NCI-H128 (cell line): ENCODE measurements around the gene PSMA5.
"Not testable (repeated sequence)": the region's sequence is repeated elsewhere in the genome, so short reads cannot be mapped to it uniquely, and the experiment has no call there.

Experiments
- DNase-seq: peaks from one replicate; lab custom pipeline; 2025; ENCODE audit not compliant: unreplicated experiment; lab: John Stamatoyannopoulos, UW

Gene PSMA5

GRCh38 chr1:109426281-109427170 lies at the start of gene PSMA5:
PSMA5 (minus strand) TSS chr1:109426448; CDS start chr1:109426330, 118 bp downstream.
- DNase-seq, result peak; percentile 95

- no peak for DNase-seq
These were observed 49.0 kb upstream of the PSMA5 start for GRCh38 chr1:109475261-109475660.

- DNase-seq, result no peak
These were observed 48.4 kb upstream of the PSMA5 start for GRCh38 chr1:109474697-109475096.

- DNase-seq, result not testable (repeated sequence)
These were observed 47.2 kb upstream of the PSMA5 start for GRCh38 chr1:109473284-109474057.

GRCh38 chr1:109472779-109473178 lies 46.5 kb upstream of the PSMA5 start:
- DNase-seq, result no peak

GRCh38 chr1:109470245-109470644 lies 44.0 kb upstream of the PSMA5 start:
- DNase-seq, result no peak

GRCh38 chr1:109468903-109469302 lies 42.7 kb upstream of the PSMA5 start:
- DNase-seq, result no peak

GRCh38 chr1:109468061-109468460 lies 41.8 kb upstream of the PSMA5 start:
- DNase-seq, result no peak

GRCh38 chr1:109467301-109467777 lies 41.1 kb upstream of the PSMA5 start:
- no peak for DNase-seq

- DNase-seq, result no peak
These were observed 40.4 kb upstream of the PSMA5 start, which contains the start of gene SYPL2 for GRCh38 chr1:109466452-109467300. SYPL2 (plus strand) TSS chr1:109466546; CDS start chr1:109466844, 298 bp downstream.

- no peak for DNase-seq
These were observed 39.8 kb upstream of the PSMA5 start for GRCh38 chr1:109466125-109466451.

GRCh38 chr1:109457819-109458218 lies 31.6 kb upstream of the PSMA5 start:
- DNase-seq, result no peak

GRCh38 chr1:109454497-109455133 lies 28.4 kb upstream of the PSMA5 start:
- DNase-seq, result no peak

- no peak for DNase-seq
These were observed 21.3 kb upstream of the PSMA5 start for GRCh38 chr1:109447524-109447923.

- not testable (repeated sequence) for DNase-seq
These were observed 19.9 kb upstream of the PSMA5 start for GRCh38 chr1:109445949-109446695.

- no peak for DNase-seq
These were observed 18.1 kb upstream of the PSMA5 start for GRCh38 chr1:109444346-109444745.

- no peak for DNase-seq
These were observed 17.2 kb upstream of the PSMA5 start for GRCh38 chr1:109443476-109443875.

GRCh38 chr1:109441069-109441468 lies 14.8 kb upstream of the PSMA5 start:
- no peak for DNase-seq

- DNase-seq, result no peak
These were observed 12.6 kb upstream of the PSMA5 start for GRCh38 chr1:109438798-109439297.

- no peak for DNase-seq
These were observed 8.2 kb upstream of the PSMA5 start for GRCh38 chr1:109434484-109434883.
